Fibroblast of skin of abdomen (primary cell): ENCODE data around the gene POLR2J.
"Not testable (repeated sequence)": the region's sequence is repeated elsewhere in the genome, so short reads cannot be mapped to it uniquely, and the experiment has no call there.

Source experiments
- DNase-seq: peaks from one replicate; pipeline ENCODE4 v3.0.0-alpha.2; 2013

Gene POLR2J

GRCh38 chr7:102494473-102495149 is 15.9 kb upstream of the POLR2J start:
- DNase-seq: not testable (repeated sequence)

DNA sequence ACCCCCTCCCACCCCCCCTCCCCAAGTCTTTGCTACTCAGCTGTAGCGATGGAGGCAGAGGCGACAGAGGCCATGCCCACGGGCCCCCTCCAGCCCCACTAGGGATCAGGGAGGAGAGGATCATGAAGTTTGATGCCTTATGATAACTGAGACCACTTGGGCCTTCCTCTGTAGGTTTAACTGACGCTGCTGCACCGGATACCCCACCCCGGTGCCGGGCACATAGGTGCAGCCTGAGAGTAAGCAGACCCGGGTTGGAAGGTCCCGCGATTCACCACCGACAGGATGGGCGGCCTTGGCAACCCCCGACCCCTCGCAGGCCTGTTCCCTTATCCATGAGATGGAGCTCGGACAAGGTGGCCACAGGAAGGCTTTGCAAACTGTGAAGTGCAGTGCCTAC is 15.3 kb upstream of the POLR2J start:
- DNase-seq: not testable (repeated sequence)

DNA sequence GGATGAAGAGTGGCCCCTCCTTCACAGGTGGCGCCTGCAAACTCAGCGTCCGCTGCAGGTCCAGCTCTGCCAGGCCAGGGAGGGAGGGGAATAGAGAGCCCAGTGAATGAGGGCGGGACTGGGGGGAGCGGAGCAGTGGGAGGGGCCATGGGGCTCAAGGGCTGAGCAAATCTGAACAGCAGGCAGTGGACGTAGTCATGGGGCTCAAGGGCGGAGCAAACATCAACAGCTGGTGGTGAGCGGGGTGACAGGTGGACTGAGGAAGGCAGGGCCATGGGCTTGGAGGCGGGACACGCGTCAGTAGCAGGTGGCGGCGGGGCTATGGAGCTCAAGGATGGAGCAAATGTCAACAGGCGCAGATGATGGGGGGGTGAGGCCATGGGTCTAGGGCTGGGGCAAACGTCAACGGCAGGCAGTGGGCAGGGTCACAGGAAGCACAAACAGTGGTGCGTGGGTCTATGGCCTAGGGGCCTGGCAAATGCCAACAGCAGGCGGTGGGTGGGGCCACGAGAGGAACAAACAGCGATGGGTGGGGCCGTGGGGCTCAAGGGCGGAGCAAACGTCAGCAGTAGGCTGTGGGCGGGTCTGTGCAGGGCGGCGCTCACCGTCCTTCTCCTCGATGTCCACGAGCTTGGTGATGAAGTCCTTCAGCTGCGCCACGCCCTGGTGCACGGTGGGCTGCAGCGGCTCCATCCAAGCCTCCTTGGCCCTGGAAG is 14.7 kb upstream of the POLR2J start:
- DNase-seq: not testable (repeated sequence)

GRCh38 chr7:102490529-102491075 is 11.9 kb upstream of the POLR2J start:
- not testable (repeated sequence) for DNase-seq

- DNase-seq: not testable (repeated sequence)
Measured at GRCh38 chr7:102484317-102484716, 5.6 kb upstream of the POLR2J start.

DNA sequence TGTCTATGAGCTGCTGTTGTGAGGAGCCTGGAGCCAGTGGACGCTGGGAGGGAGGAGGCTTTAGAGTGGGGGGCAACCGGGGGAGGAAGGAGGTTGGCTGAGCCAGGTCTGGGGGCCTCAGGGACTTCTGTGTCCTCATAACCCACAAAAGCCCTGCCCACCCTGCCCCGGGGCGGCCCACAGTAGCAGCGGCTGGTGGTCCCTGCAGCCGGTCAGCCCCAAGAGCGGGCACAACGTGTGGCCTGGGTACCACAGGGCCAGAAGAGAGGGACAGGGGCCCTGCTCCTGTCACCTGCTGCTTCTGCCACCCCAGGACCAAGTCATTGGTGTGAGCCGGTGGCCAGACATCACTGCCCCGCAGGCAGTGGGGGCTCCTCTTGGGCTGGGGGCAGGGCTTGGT is 3.2 kb upstream of the POLR2J start:
- not testable (repeated sequence) for DNase-seq

DNA sequence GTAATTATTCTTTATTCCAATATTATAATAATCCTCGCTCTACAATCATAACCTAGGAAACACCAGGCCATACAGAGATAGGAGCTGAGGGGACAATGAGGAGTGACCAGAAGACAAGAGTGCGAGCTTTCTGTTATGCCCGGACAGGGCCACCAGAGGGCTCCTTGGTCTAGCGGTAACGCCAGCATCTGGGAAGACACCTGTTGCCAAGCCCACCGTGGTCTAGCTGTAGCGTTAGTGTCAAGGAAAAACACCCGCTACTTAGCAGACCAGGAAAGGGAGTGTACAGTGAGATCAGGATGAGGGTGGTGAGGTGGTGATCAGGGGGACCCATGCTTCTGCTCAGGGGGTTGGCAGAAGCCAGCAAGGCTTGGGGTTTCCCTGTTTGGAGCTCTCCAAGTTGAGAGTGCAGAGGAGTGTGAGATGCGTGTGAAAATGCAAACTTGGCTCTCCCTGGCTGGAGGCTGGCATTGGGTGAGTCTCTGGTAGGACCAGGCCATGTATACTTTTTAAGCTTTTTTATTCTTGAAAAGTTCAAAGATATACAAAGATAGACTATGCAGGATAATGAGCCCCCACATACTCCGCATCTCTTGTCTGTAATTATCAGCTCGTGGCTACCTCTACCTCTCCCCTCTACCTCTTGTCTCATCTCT is 1.4 kb upstream of the POLR2J start:
- not testable (repeated sequence) for DNase-seq

GRCh38 chr7:102479209-102479584 is 475 bp upstream of the POLR2J start:
- DNase-seq: not testable (repeated sequence)

GRCh38 chr7:102474736-102475435 is 3.8 kb downstream of the POLR2J start:
- DNase-seq: not testable (repeated sequence)

DNA sequence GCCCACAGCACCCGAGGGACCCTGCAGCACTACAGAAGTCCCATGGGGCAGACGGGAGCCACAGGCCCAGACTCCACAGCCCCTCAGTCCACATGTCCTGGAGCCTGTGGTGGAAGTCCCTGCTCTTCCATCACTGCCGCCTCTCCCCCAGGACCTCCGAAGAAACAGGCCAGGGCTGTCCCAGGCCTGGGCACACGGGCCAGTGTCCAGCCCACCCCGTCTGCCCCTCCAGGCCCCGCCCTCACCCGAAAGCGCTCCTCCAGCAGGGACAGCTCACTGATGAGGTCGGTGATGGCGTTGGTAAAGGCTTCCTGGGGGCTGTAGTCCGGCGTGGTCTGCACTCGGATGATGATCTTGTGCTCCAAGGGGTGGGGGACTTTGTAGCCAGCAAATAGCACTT is 4.6 kb downstream of the POLR2J start:
- not testable (repeated sequence) for DNase-seq

- no peak for DNase-seq
Measured at GRCh38 chr7:102473271-102473991, 5.3 kb downstream of the POLR2J start.

GRCh38 chr7:102472126-102473041 is 6.3 kb downstream of the POLR2J start:
- no peak for DNase-seq

DNA sequence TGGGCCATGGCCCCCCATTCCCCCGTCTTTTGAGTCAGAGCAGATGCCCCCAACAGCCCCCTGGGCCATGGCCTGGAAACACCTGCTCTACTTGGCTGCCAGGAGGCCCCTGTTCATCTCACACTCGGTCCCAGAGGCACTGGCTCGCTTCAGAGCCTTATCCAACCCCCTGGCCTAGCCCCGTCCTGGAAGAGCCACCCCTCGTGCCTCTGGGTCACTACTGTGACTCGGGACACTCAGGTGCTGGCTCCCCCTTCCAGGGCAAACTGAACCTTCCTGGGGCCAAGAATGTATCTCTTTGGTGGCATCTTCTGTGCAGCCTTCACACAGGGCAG is 7.0 kb downstream of the POLR2J start:
- DNase-seq: no peak

- no peak for DNase-seq
Measured at GRCh38 chr7:102469972-102470825, 8.5 kb downstream of the POLR2J start.

GRCh38 chr7:102469351-102469971 is 9.3 kb downstream of the POLR2J start:
- DNase-seq: no peak

DNA sequence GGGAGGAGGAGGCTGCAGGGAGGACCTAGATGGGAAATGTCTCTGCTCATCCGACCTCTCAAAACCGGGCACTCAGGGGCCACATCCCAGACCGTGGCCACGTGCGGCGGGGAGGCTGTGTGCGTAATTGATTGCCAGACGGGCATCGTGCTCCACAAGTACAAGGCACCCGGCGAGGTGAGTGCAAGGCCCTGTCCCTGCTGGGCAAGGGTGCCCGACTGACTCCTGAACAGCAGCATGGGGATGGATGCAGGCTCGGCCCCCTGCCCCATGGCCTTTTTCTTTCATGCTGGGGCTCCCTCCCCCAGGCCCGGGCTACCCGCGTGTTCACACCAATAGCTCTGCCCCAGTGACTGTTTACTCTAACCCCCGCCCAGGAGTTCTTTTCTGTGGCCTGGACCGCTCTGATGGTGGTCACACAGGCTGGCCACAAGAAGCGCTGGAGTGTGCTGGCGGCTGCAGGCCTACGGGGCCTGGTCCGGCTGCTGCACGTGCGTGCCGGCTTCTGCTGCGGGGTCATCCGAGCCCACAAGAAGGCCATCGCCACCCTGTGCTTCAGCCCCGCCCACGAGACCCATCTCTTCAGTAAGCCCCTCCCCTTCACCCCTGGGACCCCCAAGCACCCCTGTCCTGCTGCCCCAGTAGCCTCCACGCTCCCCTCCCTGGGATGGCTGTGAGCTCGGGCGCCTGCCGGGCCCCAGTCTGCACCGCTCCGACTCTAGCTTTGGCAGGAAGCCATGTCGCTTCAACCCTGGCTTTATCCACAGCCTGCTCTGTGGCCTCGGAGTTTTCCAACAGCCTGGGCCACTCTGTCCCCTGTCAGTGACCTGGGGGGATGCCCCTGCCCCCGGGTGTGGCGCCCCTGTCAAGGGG is 10.0 kb downstream of the POLR2J start:
- no peak for DNase-seq

- DNase-seq: no peak
Measured at GRCh38 chr7:102467581-102468477, 10.9 kb downstream of the POLR2J start.
